OCI-LY7 (cell line): ENCODE data around the gene PPP4R1.

Source experiments
- CTCF ChIP-seq: fragments of 200-600 bp; sonication (generic); conservative IDR thresholded peaks from 2 replicates; pipeline ENCODE4 v1.5.1; 2014; ENCODE audit warnings: mild to moderate bottlenecking, antibody characterized with exemption, low read length, moderate library complexity, mixed read lengths
- EZH2phosphoT487 ChIP-seq: fragments of 200-600 bp; sonication (generic); IDR thresholded peaks from 2 replicates; pipeline ENCODE4 v1.6.1; 2018; ENCODE audit warnings: low read depth, borderline replicate concordance, mild to moderate bottlenecking, mixed run types, antibody characterized with exemption, low read length, moderate library complexity, mixed read lengths

DNA sequence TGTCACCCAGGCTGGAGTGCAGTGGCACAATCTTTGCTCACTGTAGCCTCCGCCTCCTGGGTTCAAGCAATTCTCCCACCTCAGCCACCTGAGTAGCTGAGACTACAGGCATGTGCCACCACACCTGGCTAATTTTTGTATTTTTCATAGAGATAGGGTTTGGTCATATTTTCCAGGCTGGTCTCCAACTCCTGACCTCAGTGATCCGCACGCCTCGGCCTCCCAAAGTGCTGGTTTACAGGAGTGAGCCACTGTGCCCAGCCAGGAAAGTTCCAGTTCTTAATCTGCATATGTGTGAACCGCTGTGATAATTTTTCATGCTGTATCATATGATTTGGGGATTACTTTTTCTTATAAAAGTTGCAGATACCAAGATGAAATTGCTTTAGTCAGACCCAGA lies 14.6 kb upstream of the PPP4R1 start:
- TF ChIP-seq CTCF (no peak), EZH2phosphoT487 (no peak)
